K562 (cell line): ENCODE data around the gene ANK2.

Experiments
- EZH2 ChIP-seq: IDR thresholded peaks from 2 replicates; pipeline ENCODE4 v1.6.1; 2012; ENCODE audit warnings: low read depth, mild to moderate bottlenecking, inconsistent platforms, low read length, borderline replicate concordance
- HNRNPH1 ChIP-seq: fragments of 200-400 bp; formaldehyde crosslinking; optimal IDR thresholded peaks from 2 replicates; pipeline ENCODE3; 2017; ENCODE audit warnings: low read depth, mild to moderate bottlenecking, low read length, moderate library complexity
- HNRNPUL1 ChIP-seq: fragments of 200-400 bp; formaldehyde crosslinking; IDR thresholded peaks from 2 replicates; pipeline ENCODE4 v1.6.1; 2017; ENCODE audit warnings: low read length
- MTA2 ChIP-seq: fragments of 450-650 bp; IDR thresholded peaks from 2 replicates; pipeline ENCODE4 v1.6.1; 2016; ENCODE audit warnings: low read depth
- POLR2AphosphoS5 ChIP-seq: IDR thresholded peaks from 2 replicates; pipeline ENCODE4 v1.6.1; 2011; ENCODE audit warnings: mild to moderate bottlenecking, low read depth, low read length, moderate library complexity; ENCODE audit not compliant: control insufficient read depth, insufficient read depth
- RFX5 ChIP-seq: IDR thresholded peaks from 2 replicates; pipeline ENCODE4 v1.6.1; 2011; ENCODE audit warnings: low read depth, mild to moderate bottlenecking, improper control_type of control experiment, low read length
- ZNF274 ChIP-seq: IDR thresholded peaks from 2 replicates; pipeline ENCODE4 v1.6.1; 2011; ENCODE audit warnings: low read depth, mild to moderate bottlenecking, low read length, moderate library complexity, borderline replicate concordance
- ZNF830 ChIP-seq: fragments of 250-450 bp; sonication (Bioruptor Pico); IDR thresholded peaks from 2 replicates; pipeline ENCODE4 v1.5.0; 2021; ENCODE audit warnings: mild to moderate bottlenecking
- TF ChIP-seq, protein P1 (sequence below), 3 experiments: IDR thresholded peaks in 2 of 3; conservative IDR thresholded peaks in 1 of 3; 2 replicates each; pipeline ENCODE4 v1.5.1; 2011 to 2012; ENCODE audit warnings: low read length in 3 of 3, mild to moderate bottlenecking in 3 of 3, control low read depth in 2 of 3, improper control_type of control experiment in 1 of 3, inconsistent platforms in 1 of 3, low read depth in 1 of 3, mixed read lengths in 1 of 3, moderate library complexity in 1 of 3; ENCODE audit not compliant: insufficient read depth in 2 of 3
- TF ChIP-seq, protein P2 (sequence below): sonication (generic); formaldehyde crosslinking; IDR thresholded peaks from 2 replicates; pipeline ENCODE4 v1.8.1; 2023; ENCODE audit warnings: mild to moderate bottlenecking, missing genetic modification reagents
- TF ChIP-seq, protein P3 (sequence below): sonication (generic); formaldehyde crosslinking; IDR thresholded peaks from 2 replicates; pipeline ENCODE4 v1.8.0; 2023; ENCODE audit warnings: mild to moderate bottlenecking, missing genetic modification reagents
- TF ChIP-seq, protein P4 (sequence below): fragments of 250-450 bp; sonication (Bioruptor Pico); IDR thresholded peaks from 2 replicates; pipeline ENCODE4 v1.9.0; 2021; ENCODE audit warnings: mild to moderate bottlenecking, inconsistent platforms
- TF ChIP-seq, protein P5 (sequence below): sonication (generic); formaldehyde crosslinking; IDR thresholded peaks from 2 replicates; pipeline ENCODE4 v1.9.0; 2022; ENCODE audit warnings: mild to moderate bottlenecking, missing genetic modification reagents

DNA sequence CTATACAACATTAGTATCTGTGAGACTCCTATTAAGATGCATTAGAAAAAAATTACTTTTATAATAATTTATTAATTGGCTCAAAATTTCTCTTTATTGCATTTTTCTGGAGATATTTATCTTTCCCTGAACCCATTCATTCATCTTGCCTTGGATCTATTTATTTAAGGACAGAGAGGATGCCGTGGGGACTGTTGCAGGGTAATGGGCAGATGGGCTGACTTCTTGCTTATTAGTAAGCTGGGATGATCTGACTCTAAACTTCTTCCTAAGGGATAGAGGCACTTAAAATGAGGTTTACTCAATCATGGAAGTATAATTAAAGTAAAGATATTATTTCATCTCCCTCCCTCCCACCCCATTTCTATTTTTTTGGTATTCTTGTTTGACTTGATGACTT, 18.2 kb upstream of the ANK2 start:
- TF ChIP-seq, protein P1, sequence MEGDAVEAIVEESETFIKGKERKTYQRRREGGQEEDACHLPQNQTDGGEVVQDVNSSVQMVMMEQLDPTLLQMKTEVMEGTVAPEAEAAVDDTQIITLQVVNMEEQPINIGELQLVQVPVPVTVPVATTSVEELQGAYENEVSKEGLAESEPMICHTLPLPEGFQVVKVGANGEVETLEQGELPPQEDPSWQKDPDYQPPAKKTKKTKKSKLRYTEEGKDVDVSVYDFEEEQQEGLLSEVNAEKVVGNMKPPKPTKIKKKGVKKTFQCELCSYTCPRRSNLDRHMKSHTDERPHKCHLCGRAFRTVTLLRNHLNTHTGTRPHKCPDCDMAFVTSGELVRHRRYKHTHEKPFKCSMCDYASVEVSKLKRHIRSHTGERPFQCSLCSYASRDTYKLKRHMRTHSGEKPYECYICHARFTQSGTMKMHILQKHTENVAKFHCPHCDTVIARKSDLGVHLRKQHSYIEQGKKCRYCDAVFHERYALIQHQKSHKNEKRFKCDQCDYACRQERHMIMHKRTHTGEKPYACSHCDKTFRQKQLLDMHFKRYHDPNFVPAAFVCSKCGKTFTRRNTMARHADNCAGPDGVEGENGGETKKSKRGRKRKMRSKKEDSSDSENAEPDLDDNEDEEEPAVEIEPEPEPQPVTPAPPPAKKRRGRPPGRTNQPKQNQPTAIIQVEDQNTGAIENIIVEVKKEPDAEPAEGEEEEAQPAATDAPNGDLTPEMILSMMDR (IDR thresholded peaks at IDR 0.05 in 2 of 3, conservative IDR thresholded peaks at IDR 0.05 in 1 of 3; ENCODE audit: insufficient read depth in 2 of 3, low read depth in 1 of 3, low read length in 3 of 3) = no peak
- no peak for TF ChIP-seq MTA2
- no peak for TF ChIP-seq ZNF274
- no peak for TF ChIP-seq POLR2AphosphoS5
- no peak for TF ChIP-seq HNRNPUL1
- TF ChIP-seq, protein P2, sequence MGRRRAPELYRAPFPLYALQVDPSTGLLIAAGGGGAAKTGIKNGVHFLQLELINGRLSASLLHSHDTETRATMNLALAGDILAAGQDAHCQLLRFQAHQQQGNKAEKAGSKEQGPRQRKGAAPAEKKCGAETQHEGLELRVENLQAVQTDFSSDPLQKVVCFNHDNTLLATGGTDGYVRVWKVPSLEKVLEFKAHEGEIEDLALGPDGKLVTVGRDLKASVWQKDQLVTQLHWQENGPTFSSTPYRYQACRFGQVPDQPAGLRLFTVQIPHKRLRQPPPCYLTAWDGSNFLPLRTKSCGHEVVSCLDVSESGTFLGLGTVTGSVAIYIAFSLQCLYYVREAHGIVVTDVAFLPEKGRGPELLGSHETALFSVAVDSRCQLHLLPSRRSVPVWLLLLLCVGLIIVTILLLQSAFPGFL (CRISPR knock-in tag) = no peak
- no peak for TF ChIP-seq ZNF830 (CRISPR knock-in tag)
- no peak for TF ChIP-seq EZH2
- TF ChIP-seq RFX5 = no peak
- TF ChIP-seq, protein P3, sequence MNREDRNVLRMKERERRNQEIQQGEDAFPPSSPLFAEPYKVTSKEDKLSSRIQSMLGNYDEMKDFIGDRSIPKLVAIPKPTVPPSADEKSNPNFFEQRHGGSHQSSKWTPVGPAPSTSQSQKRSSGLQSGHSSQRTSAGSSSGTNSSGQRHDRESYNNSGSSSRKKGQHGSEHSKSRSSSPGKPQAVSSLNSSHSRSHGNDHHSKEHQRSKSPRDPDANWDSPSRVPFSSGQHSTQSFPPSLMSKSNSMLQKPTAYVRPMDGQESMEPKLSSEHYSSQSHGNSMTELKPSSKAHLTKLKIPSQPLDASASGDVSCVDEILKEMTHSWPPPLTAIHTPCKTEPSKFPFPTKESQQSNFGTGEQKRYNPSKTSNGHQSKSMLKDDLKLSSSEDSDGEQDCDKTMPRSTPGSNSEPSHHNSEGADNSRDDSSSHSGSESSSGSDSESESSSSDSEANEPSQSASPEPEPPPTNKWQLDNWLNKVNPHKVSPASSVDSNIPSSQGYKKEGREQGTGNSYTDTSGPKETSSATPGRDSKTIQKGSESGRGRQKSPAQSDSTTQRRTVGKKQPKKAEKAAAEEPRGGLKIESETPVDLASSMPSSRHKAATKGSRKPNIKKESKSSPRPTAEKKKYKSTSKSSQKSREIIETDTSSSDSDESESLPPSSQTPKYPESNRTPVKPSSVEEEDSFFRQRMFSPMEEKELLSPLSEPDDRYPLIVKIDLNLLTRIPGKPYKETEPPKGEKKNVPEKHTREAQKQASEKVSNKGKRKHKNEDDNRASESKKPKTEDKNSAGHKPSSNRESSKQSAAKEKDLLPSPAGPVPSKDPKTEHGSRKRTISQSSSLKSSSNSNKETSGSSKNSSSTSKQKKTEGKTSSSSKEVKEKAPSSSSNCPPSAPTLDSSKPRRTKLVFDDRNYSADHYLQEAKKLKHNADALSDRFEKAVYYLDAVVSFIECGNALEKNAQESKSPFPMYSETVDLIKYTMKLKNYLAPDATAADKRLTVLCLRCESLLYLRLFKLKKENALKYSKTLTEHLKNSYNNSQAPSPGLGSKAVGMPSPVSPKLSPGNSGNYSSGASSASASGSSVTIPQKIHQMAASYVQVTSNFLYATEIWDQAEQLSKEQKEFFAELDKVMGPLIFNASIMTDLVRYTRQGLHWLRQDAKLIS (CRISPR knock-in tag) = no peak
- TF ChIP-seq, protein P4, sequence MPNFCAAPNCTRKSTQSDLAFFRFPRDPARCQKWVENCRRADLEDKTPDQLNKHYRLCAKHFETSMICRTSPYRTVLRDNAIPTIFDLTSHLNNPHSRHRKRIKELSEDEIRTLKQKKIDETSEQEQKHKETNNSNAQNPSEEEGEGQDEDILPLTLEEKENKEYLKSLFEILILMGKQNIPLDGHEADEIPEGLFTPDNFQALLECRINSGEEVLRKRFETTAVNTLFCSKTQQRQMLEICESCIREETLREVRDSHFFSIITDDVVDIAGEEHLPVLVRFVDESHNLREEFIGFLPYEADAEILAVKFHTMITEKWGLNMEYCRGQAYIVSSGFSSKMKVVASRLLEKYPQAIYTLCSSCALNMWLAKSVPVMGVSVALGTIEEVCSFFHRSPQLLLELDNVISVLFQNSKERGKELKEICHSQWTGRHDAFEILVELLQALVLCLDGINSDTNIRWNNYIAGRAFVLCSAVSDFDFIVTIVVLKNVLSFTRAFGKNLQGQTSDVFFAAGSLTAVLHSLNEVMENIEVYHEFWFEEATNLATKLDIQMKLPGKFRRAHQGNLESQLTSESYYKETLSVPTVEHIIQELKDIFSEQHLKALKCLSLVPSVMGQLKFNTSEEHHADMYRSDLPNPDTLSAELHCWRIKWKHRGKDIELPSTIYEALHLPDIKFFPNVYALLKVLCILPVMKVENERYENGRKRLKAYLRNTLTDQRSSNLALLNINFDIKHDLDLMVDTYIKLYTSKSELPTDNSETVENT (CRISPR knock-in tag) = no peak
- TF ChIP-seq HNRNPH1 = no peak
- TF ChIP-seq, protein P5, sequence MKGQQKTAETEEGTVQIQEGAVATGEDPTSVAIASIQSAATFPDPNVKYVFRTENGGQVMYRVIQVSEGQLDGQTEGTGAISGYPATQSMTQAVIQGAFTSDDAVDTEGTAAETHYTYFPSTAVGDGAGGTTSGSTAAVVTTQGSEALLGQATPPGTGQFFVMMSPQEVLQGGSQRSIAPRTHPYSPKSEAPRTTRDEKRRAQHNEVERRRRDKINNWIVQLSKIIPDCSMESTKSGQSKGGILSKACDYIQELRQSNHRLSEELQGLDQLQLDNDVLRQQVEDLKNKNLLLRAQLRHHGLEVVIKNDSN = no peak
